Mesenchymal stem cell (in vitro differentiated cells and primary cell): ENCODE measurements around the gene GIGYF1.

Source experiments
- DNase-seq: peaks from one replicate; pipeline ENCODE4 v3.0.0-alpha.2; 2013
- H2AFZ ChIP-seq: one replicate; pipeline ENCODE4 v1.6.1; 2013; ENCODE audit warnings: low read depth, mild to moderate bottlenecking, control low read depth, inconsistent platforms, low read length, moderate library complexity
- H2AK5ac ChIP-seq: 2 replicates; pipeline ENCODE4 v1.6.1; 2013; ENCODE audit warnings: low read length, moderate library complexity, mild to moderate bottlenecking, inconsistent platforms; ENCODE audit not compliant: severe bottlenecking
- H2BK120ac ChIP-seq: one replicate; pipeline ENCODE4 v1.6.1; 2013; ENCODE audit warnings: low read depth, mild to moderate bottlenecking, inconsistent platforms, low read length, moderate library complexity
- H2BK12ac ChIP-seq, 2 experiments: one replicate each; pipeline ENCODE4 v1.6.1; 2013; ENCODE audit warnings: inconsistent platforms in 2 of 2, low read length in 2 of 2, mild to moderate bottlenecking in 2 of 2, moderate library complexity in 2 of 2, control low read depth in 1 of 2
- H2BK15ac ChIP-seq: one replicate; pipeline ENCODE4 v1.6.1; 2013; ENCODE audit warnings: mild to moderate bottlenecking, low read depth, inconsistent platforms; ENCODE audit not compliant: poor library complexity, severe bottlenecking
- H2BK5ac ChIP-seq: 2 replicates; pipeline ENCODE4 v1.6.1; 2013; ENCODE audit warnings: low read depth, mild to moderate bottlenecking, low read length, control low read depth, inconsistent platforms; ENCODE audit not compliant: poor library complexity, severe bottlenecking
- H3K14ac ChIP-seq, 2 experiments: one replicate each; pipeline ENCODE4 v1.6.1; 2013; ENCODE audit warnings: inconsistent platforms in 2 of 2, low read length in 2 of 2, control low read depth in 1 of 2, mild to moderate bottlenecking in 1 of 2, moderate library complexity in 1 of 2
- H3K18ac ChIP-seq, 2 experiments: one replicate each; pipeline ENCODE4 v1.6.1; 2013; ENCODE audit warnings: inconsistent platforms in 2 of 2, low read length in 2 of 2, control low read depth in 1 of 2, low read depth in 1 of 2, mild to moderate bottlenecking in 1 of 2
- H3K23ac ChIP-seq, 2 experiments: one replicate each; pipeline ENCODE4 v1.6.1; 2013; ENCODE audit warnings: inconsistent platforms in 2 of 2, low read length in 2 of 2, mild to moderate bottlenecking in 2 of 2, moderate library complexity in 2 of 2, control low read depth in 1 of 2
- H3K27ac ChIP-seq: 2 replicates; pipeline ENCODE4 v1.5.1; 2013; ENCODE audit warnings: mild to moderate bottlenecking, moderate library complexity, low read length, control low read depth, inconsistent platforms; ENCODE audit not compliant: poor library complexity, severe bottlenecking
- H3K27me3 ChIP-seq, 2 experiments: 2 replicates each; pipeline versions ENCODE4 v1.6.1 to v1.7.0; 2013; ENCODE audit warnings: low read length in 2 of 2, mild to moderate bottlenecking in 2 of 2, moderate library complexity in 2 of 2, control low read depth in 1 of 2, inconsistent platforms in 1 of 2; ENCODE audit not compliant: control insufficient read depth in 1 of 2, insufficient read depth in 1 of 2
- H3K36me3 ChIP-seq, 2 experiments: 2 replicates each; pipeline versions ENCODE4 v1.6.1 to v1.7.0; 2013; ENCODE audit warnings: low read length in 2 of 2, control low read depth in 1 of 2, inconsistent platforms in 1 of 2, low read depth in 1 of 2, mild to moderate bottlenecking in 1 of 2; ENCODE audit not compliant: insufficient read depth in 2 of 2, control insufficient read depth in 1 of 2
- H3K4ac ChIP-seq, 2 experiments: one replicate each; pipeline ENCODE4 v1.6.1; 2013; ENCODE audit warnings: inconsistent platforms in 2 of 2, low read length in 2 of 2, mild to moderate bottlenecking in 2 of 2, moderate library complexity in 2 of 2, control low read depth in 1 of 2, low read depth in 1 of 2
- H3K4me1 ChIP-seq: 2 replicates; pipeline ENCODE4 v1.6.1; 2013; ENCODE audit warnings: low read depth, low read length, control low read depth; ENCODE audit not compliant: control insufficient read depth, insufficient read depth
- H3K4me2 ChIP-seq: 2 replicates; pipeline ENCODE4 v1.6.1; 2013; ENCODE audit warnings: low read length, mild to moderate bottlenecking, inconsistent platforms; ENCODE audit not compliant: poor library complexity, severe bottlenecking
- H3K4me3 ChIP-seq, 2 experiments: 2 replicates each; pipeline versions ENCODE4 v1.5.1 to v1.7.0; 2013; ENCODE audit warnings: low read length in 2 of 2, mild to moderate bottlenecking in 2 of 2, control low read depth in 1 of 2, low read depth in 1 of 2; ENCODE audit not compliant: insufficient read depth in 1 of 2
- H3K79me1 ChIP-seq: replicated peaks from 2 replicates; pipeline ENCODE4 v1.6.1; 2013; ENCODE audit warnings: mild to moderate bottlenecking, control low read depth, low read length, inconsistent platforms; ENCODE audit not compliant: poor library complexity, severe bottlenecking
- H3K9ac ChIP-seq: 2 replicates; pipeline ENCODE4 v1.7.0; 2013; ENCODE audit warnings: mild to moderate bottlenecking, low read length, moderate library complexity
- H3K9me3 ChIP-seq: 2 replicates; pipeline ENCODE4 v1.7.0; 2013; ENCODE audit warnings: mild to moderate bottlenecking, low read length; ENCODE audit not compliant: control insufficient read depth
- H4K8ac ChIP-seq: one replicate; pipeline ENCODE4 v1.6.1; 2013; ENCODE audit warnings: inconsistent platforms, mild to moderate bottlenecking, low read length, moderate library complexity
- H4K91ac ChIP-seq: one replicate; pipeline ENCODE4 v1.6.1; 2013; ENCODE audit warnings: mild to moderate bottlenecking, low read length, inconsistent platforms
- WGBS: methylation state at CpG from one replicate; pipeline ENCODE4 v1.1.7; 2013; ENCODE audit warnings: mixed read lengths; 5-methylcytosine and 5-hydroxymethylcytosine counted together

Gene GIGYF1

GRCh38 chr7:100654908-100655831 is 38.9 kb downstream of the GIGYF1 start:
- Histone ChIP-seq H3K9me3 (no peaks in the 10 kb centered on the region), H3K79me1 (no peaks in the 10 kb centered on the region), H3K9ac (no peak overlapping the region), H2BK15ac (no peak overlapping the region), H3K4me3 (no peak overlapping the region), H3K27ac (no peak overlapping the region), H2AFZ (no peak overlapping the region), H3K4me1 (peaks cover 4% of the 10 kb centered on the region), H3K23ac (no peak overlapping the region), H2BK12ac (no peak overlapping the region), H3K27me3 (peaks cover 47 to 54% of the 10 kb centered on the region in 2 experiments), H3K18ac (no peak overlapping the region), H3K36me3 (no peaks in the 10 kb centered on the region), H3K14ac (no peak overlapping the region), H2BK5ac (no peak overlapping the region), H3K4me2 (no peak overlapping the region), H2AK5ac (no peak overlapping the region), H4K91ac (no peak overlapping the region), H3K4ac (no peak overlapping the region), H4K8ac (no peak overlapping the region), H2BK120ac (no peak overlapping the region)
- WGBS, result 55% methylated on average over 16 of the region's 25 CpGs
- no peak for DNase-seq

DNA sequence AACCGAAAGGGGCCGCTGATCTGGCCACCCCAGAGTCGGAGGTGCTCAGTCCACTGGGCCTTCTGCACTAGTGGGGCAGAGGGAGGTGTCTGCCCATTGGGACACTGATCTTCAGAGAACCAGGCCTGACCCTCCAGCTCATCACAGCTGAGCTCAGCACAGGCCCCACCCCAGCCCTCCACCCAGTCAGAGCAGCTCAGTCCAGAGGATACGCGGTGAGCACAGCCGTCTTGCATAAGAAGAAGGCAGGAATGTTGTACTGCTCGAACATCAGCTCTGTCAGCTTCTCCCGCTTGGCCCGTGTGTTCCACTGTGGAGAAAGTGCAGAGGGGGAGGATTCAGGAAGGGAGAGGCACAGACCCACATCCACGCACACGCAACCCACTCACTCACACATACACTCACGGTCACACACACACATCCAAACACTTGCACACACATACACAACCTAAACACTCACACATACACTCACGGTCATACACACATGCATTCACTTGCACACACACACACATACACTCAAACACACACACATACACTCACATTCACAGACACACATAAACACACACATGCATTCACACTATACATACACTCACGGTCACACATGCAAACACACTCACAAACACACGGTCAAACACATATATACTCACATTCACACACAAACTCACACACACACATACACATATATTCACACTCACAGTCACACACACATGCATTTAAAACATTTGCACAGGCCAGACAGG is 44.1 kb downstream of the GIGYF1 start:
- Histone ChIP-seq H4K91ac (no peak overlapping the region), H3K36me3 (no peaks in the 10 kb centered on the region), H3K4me3 (no peak overlapping the region), H4K8ac (no peak overlapping the region), H2AK5ac (no peak overlapping the region), H3K9me3 (no peaks in the 10 kb centered on the region), H2BK5ac (no peak overlapping the region), H3K79me1 (no peaks in the 10 kb centered on the region), H3K23ac (peak overlapping the region in 1 of 2 experiments; percentile 96), H2BK12ac (no peak overlapping the region), H3K18ac (no peak overlapping the region), H3K4me2 (no peak overlapping the region), H3K4me1 (no peaks in the 10 kb centered on the region), H3K4ac (no peak overlapping the region), H3K27me3 (peaks cover 41 to 45% of the 10 kb centered on the region in 2 experiments), H2BK15ac (no peak overlapping the region), H3K14ac (peak overlapping the region in 1 of 2 experiments; percentile 62), H3K27ac (no peak overlapping the region), H2BK120ac (no peak overlapping the region), H3K9ac (no peak overlapping the region), H2AFZ (no peak overlapping the region)
- no peak for DNase-seq
- WGBS, result 82% methylated on average over 14 of the region's 15 CpGs

DNA sequence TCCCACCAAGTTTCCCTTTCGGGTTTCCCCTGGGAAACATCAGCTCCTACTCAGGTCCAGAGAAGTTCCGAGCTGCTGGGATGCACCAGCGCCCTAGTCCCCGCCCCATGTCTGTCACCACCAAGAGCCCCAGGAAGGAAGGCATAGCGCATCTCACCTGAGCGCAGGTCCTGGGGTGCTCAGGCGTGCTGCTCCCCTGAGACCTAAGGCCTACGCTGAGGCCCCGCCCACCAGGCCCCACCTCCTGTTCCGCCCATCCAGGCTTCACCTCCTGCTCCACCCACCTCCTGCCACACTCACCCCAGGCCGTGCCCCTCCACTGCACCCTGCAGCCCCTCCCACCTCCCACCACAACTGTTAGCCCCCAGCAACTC is 51.5 kb downstream of the GIGYF1 start:
- Histone ChIP-seq H2AK5ac (no peak overlapping the region), H3K79me1 (no peaks in the 10 kb centered on the region), H3K27me3 (peaks cover 34 to 74% of the 10 kb centered on the region in 2 experiments), H2BK12ac (no peak overlapping the region), H3K4me1 (no peaks in the 10 kb centered on the region), H3K18ac (no peak overlapping the region), H3K14ac (no peak overlapping the region), H2BK120ac (no peak overlapping the region), H3K4me3 (no peak overlapping the region), H3K9me3 (no peaks in the 10 kb centered on the region), H2BK15ac (no peak overlapping the region), H3K9ac (no peak overlapping the region), H3K4ac (no peak overlapping the region), H2AFZ (no peak overlapping the region), H4K91ac (no peak overlapping the region), H4K8ac (peak overlapping the region; percentile 9), H3K36me3 (no peaks in the 10 kb centered on the region), H3K4me2 (no peak overlapping the region), H3K23ac (no peak overlapping the region), H3K27ac (no peak overlapping the region), H2BK5ac (no peak overlapping the region)
- no peak for DNase-seq
- WGBS, result 63% methylated on average over 11 of the region's 11 CpGs

GRCh38 chr7:100641860-100642533 is 52.1 kb downstream of the GIGYF1 start:
- Histone ChIP-seq H3K36me3 (no peaks in the 10 kb centered on the region), H3K4me1 (no peaks in the 10 kb centered on the region), H3K23ac (no peak overlapping the region), H2BK15ac (no peak overlapping the region), H3K14ac (no peak overlapping the region), H3K4me3 (no peak overlapping the region), H4K8ac (no peak overlapping the region), H2BK120ac (no peak overlapping the region), H3K27ac (no peak overlapping the region), H2BK12ac (no peak overlapping the region), H4K91ac (no peak overlapping the region), H3K9ac (no peak overlapping the region), H3K4me2 (no peak overlapping the region), H2AFZ (no peak overlapping the region), H2AK5ac (no peak overlapping the region), H3K4ac (no peak overlapping the region), H3K79me1 (no peaks in the 10 kb centered on the region), H2BK5ac (no peak overlapping the region), H3K27me3 (peaks cover 29 to 71% of the 10 kb centered on the region in 2 experiments), H3K18ac (no peak overlapping the region), H3K9me3 (no peaks in the 10 kb centered on the region)
- 85% methylated on average over 10 of the region's 10 CpGs for WGBS
- no peak for DNase-seq
